Testis (tissue), 2 donors: ENCODE data around the gene C11orf68.

Experiments
- CTCF ChIP-seq, 3 experiments: fragments of 450-650 bp in 2 of 3; fragments of 200-600 bp in 1 of 3; sonication (generic) in 1 of 3; IDR thresholded peaks; one replicate each; pipeline ENCODE4 v1.5.1; 2016 to 2019; ENCODE audit warnings: antibody characterized with exemption in 3 of 3, mild to moderate bottlenecking in 2 of 3, moderate library complexity in 1 of 3
- POLR2A ChIP-seq: fragments of 450-650 bp; IDR thresholded peaks from one replicate; pipeline ENCODE4 v1.6.1; 2017; ENCODE audit warnings: antibody characterized with exemption, mild to moderate bottlenecking, moderate library complexity

DNA sequence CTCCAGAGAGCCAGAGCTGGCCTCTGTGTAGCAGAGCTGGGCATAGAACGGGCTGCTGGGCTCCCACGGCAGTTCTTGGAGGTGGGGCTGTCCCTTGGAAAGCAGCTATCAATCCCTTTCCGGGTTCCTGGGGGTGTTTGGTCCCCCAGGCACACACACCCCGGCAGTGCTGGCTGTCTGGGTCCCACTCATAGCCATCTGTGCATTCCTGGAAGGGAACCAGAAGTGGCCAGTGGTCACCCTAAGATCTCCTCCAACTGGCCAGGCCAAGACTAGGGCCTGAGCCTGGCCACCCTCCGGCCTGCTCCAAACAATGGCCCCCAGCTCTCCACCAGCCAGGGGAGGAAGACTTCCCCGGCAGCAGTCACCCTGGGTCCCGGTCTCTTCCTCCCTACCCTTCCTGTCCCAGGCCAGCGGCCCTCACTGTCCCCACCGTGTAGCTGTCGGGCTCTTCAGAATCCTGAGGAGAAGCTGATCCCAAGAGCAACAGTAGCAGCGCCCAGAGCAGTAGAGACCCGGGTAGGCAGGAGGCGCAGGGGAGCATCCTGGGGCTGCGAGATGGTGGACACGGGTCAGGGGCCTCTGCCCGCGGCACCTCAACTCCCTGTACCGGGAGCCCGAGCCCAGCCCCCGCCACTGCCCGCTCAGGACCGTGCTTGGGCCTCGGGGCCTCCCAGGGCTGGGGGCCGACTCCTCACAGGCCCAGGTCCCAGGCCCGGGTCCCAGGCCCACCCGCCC lies 46.9 kb downstream of the C11orf68 start:
- TF ChIP-seq POLR2A (no peak), CTCF (IDR thresholded peaks at IDR 0.05) (no peak)
